ACHN (cell line): ENCODE data around the gene SLC25A41.

ENCODE experiments used
- DNase-seq: peaks from one replicate; pipeline ENCODE4 v3.0.0-alpha.2; 2015
- in situ Hi-C: cut with HindIII; loops from 2 replicates; pipeline ENCODE4 v1.10.0; 2017; ENCODE audit warnings: low sequenced_read_pairs, low pct_ligation_motif_present, low pct_unique_long_range_greater_than_20kb

Gene SLC25A41

DNA sequence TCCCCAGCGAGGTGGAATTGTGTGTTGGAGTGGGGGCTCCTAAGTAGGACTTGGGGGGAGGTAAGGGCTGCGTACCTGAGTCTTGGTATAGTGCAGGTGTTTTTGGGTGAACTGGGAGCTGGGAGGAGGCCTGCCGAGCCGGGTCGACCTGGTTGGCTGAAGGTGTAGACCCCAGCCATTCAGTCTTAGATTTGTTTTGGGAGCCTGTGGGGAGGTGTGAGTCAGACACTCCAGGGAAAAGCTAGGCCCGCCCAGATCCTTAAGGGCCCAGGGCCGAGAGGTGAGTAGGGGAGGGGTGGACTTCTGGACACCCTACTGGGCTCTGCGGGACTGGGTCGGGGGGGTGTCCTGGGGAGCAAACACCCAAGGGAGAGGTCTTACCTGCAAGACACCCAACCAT, 31.4 kb upstream of the SLC25A41 start:
- in situ Hi-C loops = no loop called here

DNA sequence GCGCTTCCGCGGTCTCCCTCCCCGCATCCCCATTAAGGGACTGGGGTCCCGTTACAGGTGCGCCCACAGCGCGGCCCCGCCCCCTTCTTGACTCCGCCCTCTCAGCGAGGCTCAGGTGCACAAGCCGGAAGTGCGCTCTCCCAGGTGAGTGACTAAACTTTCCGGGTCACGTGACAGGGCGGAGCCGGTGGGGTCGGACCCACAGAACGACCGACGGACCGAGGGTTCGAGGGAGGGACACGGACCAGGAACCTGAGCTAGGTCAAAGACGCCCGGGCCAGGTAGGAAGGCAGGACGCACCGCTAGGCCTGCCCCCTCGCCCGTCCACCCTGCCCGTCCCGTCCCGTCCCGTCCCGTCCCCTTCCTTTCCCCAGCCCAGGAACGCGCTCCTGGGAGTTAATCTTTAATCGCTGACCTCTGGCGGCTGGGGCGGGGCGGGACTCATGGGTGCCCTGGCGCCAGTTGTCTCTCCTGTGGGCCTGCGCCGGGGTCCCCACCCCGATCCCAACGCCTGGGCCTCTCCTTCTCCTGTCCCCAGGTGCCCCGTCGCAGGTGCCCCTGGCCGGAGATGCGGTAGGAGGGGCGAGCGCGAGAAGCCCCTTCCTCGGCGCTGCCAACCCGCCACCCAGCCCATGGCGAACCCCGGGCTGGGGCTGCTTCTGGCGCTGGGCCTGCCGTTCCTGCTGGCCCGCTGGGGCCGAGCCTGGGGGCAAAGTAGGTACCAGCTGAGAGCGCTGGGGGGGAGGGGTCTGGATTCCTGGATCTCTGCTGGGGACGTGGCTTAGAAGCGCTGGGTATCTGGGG, 30.7 kb upstream of the SLC25A41 start, which contains the start of gene CRB3:
Gene CRB3 (plus strand): TSS at position 202 of the 804 bp plus-strand sequence. CDS start 431 bp downstream, at position 633.
- DNase-seq = peak; percentile 62
- in situ Hi-C loops = no loop called here

More for the DNA sequence above, 31.4 kb upstream of the SLC25A41 start:
- DNase-seq = peak; percentile 30

DNA sequence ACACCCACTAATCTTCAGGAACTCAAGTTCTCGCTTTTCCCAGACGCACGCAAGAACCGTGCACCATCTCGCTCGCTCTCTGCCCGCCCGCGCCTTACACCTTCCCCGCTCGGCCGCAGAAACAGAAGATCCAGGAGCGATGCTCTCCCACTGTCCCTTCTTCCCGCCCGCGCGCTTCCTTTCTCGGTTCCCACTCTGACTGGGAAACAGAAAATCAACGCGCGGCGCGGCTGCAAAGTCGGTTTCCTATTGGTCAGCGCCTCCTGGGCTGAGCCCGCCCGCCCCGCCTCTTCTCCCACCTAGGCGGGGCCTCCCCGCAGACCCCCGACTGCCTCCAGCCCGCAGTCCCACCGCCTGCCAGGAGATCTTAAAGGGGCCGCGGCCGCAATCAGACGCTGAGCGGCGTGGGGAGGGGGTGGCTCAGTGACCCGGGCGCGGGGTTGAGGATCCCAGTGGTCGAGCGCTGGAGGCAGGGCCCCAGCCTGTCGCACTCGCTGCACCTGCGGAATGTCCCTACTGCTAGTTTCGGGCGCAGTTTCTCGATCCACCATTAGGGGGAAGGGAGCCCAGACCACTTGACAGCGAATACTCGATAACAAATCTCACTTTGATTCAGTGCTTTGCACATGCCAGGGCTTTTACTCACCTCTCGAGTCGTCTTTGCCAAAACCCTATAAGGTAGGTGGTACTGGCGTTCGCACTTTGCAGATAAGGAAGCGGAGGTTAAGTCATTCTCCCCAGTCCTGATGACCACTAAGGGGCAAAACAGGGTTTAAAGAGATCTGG, 26.7 kb upstream of the SLC25A41 start:
- peak; percentile 96 for DNase-seq
- in situ Hi-C loops = no loop called here

DNA sequence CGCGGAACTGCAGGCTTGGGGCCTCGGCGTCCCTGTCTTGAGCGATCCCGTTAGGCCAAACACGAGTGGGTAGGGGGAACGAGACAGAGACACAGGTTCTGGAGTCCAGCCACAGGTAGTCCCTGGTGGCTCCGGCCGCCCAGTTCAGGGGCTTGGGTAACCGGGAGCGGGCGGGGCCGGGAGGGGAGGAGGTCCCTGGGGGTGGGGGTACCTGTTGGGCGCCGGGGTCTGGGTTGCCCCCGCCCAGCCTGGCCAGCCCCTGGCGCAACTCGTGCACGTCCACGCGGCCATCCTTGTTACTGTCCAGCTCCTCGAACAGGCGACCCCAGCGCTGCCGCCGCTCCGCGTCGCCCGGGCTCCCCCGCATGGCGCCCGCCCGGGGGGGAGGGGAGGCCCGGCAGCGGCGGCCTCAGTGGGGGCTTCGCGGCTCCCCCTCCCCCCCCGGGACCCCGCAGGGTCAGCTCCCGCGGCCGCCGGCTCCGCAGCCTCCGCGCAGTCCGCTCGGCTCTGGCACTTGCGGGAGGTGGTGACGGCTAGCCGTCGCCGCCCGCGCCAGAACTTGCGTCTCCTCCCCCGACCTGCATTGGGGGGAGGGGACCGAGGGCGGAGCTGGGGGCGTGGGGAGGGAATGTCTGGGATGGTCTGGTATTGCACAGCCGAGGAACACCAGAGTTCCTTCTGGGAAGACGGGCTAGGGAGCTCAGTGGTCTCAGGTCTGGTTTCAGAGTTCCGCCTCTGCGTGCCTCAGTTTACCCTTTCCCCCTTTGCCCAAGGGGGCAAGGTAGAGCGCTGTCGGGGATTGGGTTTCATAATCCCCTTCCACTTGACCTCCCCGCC, 25.9 kb upstream of the SLC25A41 start, which contains the start of gene SLC25A23:
Gene SLC25A23 (minus strand): TSS at position 531 of the 837 bp plus-strand sequence. CDS start 164 bp downstream, at position 367.
- in situ Hi-C loops = no loop called here
- DNase-seq = peak; percentile 74

DNA sequence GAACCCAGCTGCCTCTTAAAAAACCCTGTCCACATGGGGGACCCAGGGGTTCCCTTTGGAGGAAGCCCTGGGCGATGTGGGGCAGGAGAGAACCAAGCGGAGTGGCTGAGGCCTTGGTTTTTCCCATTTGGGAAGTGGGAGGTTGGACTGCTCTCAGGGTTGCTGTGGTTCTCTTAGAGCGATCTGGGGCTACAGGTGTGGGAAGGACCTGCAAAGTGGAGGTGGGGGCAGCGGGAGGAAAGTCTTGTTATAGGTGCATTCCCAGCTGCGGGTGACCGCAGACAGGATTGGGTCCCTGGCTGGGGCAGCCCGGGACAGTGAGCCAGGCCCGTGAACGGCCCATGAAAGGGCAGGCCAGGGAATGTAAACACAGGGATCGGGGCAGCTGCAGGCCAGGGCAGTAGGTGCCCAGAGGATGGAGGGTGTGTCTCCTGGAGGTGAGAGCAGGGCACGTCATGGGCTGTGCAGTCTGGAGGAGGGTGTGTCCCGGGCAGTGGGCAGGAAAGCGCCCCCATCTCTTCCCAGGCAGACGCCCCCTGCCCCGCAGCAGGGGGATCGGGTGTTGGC, 25.2 kb upstream of the SLC25A41 start:
- peak; percentile 9 for DNase-seq
- in situ Hi-C loops = no loop called here

DNA sequence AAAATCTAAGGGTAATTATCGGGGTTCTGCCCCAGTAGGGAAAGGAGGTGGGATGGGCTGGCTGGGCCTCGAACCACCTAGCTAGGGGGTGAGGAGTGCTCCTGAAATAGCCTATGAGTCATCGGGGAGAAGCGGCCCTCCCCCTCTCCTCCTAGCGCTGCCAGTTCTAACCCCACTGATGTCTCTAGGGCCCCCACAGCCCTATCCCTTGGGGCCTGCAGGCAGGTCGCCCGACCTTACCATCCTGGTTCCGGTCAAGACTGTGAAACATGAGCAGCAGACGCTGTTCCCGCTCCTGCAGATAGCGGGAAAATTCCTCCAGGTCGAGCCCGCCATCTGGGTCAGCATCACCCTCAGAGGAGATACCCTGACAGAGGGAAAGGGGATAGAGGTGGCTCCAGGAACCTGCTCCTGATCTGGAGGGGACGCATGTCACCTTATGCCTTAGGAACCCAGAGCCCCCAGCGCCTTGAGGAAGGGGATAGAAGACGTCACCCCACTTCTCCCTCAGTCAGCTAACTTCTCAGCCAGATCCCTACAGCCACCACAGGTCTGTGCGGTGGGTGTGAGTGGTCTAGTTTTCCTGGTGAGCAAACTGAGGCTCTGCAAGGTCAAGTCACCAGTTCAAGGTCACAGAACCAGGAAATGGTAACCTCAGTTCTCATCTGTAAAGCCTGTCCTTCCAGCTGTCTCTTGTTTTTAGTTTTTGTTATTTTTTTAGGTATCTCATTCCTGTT, 24.6 kb upstream of the SLC25A41 start:
- DNase-seq = no peak
- in situ Hi-C loops = no loop called here

DNA sequence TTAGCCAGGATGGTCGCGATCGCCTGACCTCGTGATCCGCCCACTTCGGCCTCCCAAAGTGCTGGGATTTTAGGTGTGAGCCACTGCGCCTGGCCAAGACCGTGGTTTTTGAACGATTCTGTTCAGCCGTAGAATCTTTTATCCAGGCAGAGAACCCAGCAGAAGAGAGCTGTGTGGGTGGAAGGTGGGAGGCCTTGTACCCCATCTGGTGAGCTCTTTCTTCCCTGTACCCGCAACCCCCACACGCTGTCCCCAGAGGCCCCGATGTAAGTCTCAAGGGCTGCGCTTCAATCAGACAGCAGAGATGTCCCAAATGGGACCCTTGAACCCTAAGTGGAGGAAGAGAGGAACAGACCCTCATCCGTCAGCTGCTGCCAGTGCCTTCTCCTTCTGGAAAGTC, 22.4 kb upstream of the SLC25A41 start:
- DNase-seq = no peak
- in situ Hi-C loops = no loop called here

DNA sequence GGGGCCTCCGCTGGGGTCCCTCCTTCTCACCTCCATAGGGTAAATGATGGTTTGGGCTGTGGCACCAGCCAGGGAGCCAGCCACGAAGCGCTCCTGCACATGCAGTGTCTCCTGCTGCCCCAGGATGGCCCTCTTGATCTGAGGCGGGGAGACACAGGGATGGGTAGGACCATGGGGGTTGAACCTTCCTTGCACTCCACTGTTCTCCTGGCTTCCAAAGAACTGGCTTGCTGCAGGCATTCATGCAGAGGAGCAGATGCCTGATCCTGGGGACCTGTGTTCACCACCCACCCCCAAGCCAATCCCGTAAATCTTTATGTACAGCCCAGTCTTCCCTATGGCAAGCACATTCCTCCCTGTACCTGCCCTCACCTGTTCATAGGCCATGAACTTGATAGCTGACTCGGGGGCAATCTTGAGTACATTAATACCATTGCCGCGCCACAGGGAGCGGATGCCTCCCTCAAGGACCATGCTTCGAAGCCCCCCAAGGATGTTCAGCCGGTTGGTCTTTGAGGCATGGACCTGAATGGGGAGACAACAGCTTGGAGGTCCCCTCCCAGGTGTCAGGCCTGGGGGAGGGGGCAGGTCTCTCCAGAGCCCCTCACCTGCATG, 20.5 kb upstream of the SLC25A41 start:
- in situ Hi-C loops = no loop called here

DNA sequence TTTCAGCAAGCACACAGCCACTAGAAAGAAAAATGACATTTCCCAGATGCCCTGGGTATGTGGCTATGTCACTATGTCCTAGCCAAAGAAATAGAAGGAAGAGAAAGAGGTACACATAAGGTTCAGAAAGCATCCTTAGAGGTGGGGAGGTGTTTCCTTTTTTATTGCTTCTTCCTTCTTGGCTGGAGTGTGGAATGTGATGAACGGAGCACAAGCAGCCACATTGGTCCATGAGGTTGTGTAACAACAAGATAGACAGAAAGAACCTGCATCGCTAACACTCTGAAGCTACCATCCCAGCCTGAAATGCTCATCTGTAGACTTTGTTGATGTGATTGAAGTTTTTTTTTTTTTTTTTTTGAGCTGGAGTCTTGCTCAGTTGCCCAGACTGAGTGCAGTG, 19.3 kb upstream of the SLC25A41 start:
- in situ Hi-C loops = no loop called here
- no peak for DNase-seq

More for the DNA sequence above, 20.5 kb upstream of the SLC25A41 start:
- DNase-seq = no peak

DNA sequence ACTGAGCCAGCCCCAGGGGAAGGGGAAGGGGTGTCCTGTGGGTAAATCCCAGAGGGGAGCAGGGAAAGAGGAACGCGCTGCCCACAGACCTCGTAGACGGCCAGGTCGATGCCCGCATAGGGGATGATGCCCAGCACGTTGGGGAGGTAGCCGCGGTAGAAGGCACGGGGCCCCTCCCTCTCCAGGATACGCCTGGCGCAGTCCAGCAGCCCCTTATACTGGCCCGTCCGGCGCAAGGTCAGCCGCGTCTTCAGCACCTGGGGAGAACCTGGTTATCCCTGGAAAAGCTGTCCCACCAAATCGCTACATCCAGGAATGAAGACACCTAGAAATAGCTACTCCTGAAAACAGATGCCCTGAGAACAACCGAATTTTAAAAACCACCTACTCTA, 18.7 kb upstream of the SLC25A41 start:
- in situ Hi-C loops = no loop called here
- DNase-seq = no peak

DNA sequence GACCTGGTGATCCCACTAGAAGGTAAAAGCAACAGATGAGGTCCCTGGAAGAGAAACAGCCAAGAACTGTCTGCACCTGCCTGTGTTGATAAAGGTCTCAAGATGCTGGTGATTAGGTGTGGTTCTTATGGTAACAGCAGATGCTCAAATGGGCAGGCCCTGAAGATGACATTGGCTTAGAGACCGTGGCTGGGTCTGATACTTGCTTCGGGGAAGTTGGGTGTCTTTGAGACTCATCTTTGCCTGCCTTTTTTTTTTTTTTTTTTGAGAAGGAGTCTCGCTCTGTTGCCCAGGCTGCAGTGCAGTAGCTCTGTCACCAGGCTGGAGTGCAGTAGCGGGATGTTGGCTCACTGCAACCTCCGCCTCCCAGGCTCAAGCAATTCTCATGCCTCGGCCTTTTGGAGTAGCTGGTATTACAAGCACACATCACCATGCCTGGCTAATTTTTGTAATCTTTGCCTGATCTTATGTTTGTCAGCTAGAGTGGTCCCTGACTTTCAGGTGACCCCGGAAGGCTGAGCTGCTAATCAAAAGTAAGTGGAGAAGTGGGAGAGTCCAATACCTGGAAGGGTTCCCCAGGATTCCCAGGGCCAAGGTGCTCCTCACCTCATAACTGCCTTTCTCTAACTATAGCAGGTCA, 18.1 kb upstream of the SLC25A41 start:
- in situ Hi-C loops = no loop called here
- DNase-seq = no peak

DNA sequence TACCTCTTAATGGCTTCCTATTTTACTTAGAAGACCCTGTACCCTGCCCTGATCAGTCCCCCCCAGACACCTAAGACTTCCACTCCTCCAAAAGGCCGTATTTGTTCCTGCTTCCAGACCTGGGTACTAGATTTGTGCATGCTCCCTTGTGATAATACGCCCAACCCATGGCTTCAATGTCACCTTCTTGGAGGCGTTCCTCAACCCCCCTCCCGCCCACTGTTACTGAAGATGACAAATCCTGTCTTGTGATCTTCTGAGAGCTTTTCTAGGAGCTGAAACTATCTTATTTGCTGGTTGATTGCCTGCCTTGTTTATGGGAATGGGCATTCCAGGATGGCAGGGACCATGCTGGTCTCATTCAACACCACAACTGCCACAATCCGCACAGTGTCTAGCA, 16.6 kb upstream of the SLC25A41 start:
- in situ Hi-C loops = no loop called here
- DNase-seq = no peak

DNA sequence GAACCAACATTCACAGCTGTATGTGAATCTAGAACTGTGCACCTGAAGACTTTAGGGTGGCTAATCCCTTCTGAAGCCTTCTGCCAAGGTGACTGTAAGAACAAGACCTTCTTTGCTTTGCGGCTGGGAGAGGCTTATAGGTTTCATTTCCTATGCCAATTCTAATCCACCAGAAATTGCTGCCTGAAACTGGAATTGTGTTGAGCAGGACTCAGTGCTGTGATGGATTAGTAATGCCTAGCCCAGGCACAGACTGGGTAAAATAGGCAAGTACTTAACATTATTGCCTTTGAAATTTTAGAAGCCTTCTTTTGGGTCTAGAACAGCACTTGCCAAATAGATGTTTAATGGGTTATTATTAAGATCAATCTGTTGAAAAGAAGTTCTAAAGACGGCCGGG, 14.5 kb upstream of the SLC25A41 start:
- no peak for DNase-seq
- in situ Hi-C loops = no loop called here

DNA sequence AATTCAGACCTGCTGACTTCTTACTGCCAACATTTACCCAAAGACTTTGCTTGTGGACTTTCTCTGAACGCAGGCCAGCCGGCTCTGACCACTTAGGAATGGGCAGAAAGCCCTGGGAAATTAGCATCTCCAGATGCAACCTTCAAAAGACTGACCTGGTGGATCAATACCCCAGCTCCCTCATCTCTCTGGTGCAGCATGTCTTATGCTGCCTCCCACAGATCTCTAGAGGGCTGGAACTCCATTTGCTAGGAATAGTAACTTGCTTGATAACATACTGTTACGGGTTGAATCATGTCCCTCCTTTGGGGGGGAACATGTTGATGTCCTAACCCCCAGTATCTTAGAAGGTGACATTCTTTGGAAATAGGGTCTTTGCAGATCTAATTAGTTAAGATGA, 12.9 kb upstream of the SLC25A41 start:
- no peak for DNase-seq
- in situ Hi-C loops = no loop called here

DNA sequence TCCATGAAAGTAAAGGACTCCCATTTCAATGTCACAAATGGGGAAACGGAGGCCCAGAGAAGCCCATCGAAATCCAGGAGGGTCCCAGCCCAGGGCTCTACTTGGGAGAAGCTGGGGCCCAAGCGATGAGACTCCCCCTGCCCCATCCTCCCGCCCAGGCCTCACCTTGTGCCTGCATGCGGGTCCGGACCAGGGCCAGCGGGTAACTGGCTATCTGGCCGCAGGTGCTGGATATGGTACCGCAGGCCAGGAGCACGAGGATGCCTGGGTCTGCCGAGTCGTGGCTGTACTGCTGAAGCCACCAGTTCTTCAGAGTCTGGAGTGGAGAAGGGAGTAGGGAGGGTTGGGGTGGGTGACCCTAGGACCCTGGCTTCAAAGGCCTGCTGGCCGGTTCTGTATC, 10.4 kb upstream of the SLC25A41 start:
- in situ Hi-C loops = no loop called here
- DNase-seq = no peak

DNA sequence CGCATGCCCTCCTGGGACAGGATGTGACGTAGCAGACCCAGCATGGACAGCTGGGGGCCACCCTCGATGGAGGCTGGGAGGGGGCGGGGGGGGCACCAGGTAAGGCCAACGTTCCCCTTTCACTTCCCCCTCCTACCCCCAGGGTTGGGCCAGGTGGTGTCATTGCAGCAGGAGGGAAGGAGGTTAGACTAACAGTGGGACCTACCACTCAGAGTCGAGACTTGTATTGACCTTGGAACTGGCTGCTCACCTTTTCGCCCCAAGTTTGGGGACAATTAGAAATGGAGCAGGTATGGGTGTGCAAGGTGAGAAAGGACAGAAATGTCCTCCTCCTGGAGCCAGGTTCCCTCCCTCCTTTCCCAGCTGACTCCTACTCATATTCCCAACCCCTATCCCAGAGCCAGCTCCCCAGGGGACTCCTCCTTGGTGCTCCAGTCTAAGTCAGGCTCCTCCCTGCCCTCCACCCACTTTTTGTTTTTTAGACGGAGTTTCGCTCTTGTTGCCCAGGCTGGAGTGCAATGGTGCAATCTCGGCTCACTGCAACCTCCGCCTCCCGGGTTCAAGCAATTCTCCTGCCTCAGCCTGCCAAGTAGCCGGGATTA, 8.6 kb upstream of the SLC25A41 start:
- in situ Hi-C loops = no loop called here
- no peak for DNase-seq

DNA sequence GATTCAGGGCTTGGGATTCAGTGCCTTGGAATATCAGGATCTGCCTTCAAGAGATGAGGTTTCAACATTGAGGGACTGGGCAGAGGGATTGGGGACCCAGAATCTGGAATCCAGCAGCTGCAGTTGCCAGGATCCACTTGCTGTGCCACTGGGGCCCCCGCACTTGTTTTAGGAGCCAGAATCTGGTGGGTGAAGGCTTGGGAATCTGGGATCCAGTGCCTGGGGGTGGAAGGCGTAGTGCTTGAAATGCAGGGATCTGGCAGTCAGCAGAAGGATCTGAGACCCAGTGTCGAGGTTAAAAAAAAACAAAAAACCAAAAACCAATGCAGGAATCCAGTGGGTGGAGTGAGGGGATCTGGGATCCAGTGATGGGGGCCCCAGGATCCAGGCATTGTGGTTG, 7.3 kb upstream of the SLC25A41 start:
- no peak for DNase-seq
- in situ Hi-C loops = no loop called here
